HEK293T (cell line): Measurements from ENCODE around the gene FILIP1L.

Experiments used
- ELF4 ChIP-seq: fragments of 450-650 bp; IDR thresholded peaks from 2 replicates; pipeline ENCODE4 v1.6.1; 2017; ENCODE audit warnings: antibody characterized with exemption
- FOXA1 ChIP-seq: fragments of 450-650 bp; IDR thresholded peaks from 2 replicates; pipeline ENCODE4 v1.6.1; 2016; ENCODE audit warnings: mild to moderate bottlenecking
- NFRKB ChIP-seq: fragments of 450-650 bp; IDR thresholded peaks from 2 replicates; pipeline ENCODE4 v1.6.1; 2016; ENCODE audit warnings: mild to moderate bottlenecking, moderate library complexity
- ZNF384 ChIP-seq: fragments of 450-650 bp; IDR thresholded peaks from 2 replicates; pipeline ENCODE4 v1.6.1; 2016

GRCh38 chr3:99855900-99856299 lies 258.4 kb downstream of the FILIP1L start:
- TF ChIP-seq ZNF384 (no peak), ELF4 (no peak), NFRKB (no peak), FOXA1 (no peak)
